Uterus (tissue), 2 donors: Measurements from ENCODE around the gene COL4A2.

Experiments
- POLR2A ChIP-seq, 2 donors: fragments of 450-650 bp; IDR thresholded peaks; one replicate each; pipeline ENCODE4 v1.6.1; 2016; ENCODE audit warnings: antibody characterized with exemption in 2 of 2, mild to moderate bottlenecking in 1 of 2, moderate library complexity in 1 of 2
- TF ChIP-seq, protein P1 (sequence below), 4 experiments: fragments of 200-600 bp in 2 of 4; fragments of 450-650 bp in 2 of 4; sonication (generic) in 2 of 4; IDR thresholded peaks; one replicate each; pipeline ENCODE4 v1.5.1; 2016 to 2019; ENCODE audit warnings: antibody characterized with exemption in 4 of 4, mild to moderate bottlenecking in 2 of 4, moderate library complexity in 1 of 4

DNA sequence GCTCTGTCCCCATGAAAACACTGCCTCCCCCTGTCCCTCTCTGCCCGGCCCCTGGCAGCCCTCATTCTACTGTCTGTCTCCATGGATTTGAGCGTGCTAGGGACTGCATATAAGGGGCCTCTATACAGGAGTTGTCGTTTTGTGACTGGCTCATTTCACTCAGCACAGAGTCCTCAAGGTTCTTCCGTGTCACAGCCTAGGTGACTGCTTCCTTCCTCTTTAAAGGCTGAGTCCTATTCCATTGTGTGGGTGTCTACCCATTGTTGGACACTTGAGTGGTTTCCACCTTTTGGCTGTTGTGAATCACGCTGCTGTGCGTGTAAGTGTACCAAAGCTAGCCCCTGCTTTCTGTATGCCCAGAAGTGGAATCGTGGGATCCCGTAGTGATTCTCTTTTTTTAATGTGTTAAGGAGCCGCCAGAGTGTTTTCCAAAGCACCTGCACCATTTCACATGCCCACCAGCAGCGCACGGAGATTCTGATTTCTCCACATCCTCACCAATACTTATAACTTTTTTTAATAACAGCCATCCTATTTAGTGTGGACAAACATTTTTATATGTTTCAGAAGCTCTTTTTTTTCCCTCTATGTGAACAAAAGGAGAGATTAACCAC lies 116.7 kb downstream of the COL4A2 start:
- TF ChIP-seq, protein P1, sequence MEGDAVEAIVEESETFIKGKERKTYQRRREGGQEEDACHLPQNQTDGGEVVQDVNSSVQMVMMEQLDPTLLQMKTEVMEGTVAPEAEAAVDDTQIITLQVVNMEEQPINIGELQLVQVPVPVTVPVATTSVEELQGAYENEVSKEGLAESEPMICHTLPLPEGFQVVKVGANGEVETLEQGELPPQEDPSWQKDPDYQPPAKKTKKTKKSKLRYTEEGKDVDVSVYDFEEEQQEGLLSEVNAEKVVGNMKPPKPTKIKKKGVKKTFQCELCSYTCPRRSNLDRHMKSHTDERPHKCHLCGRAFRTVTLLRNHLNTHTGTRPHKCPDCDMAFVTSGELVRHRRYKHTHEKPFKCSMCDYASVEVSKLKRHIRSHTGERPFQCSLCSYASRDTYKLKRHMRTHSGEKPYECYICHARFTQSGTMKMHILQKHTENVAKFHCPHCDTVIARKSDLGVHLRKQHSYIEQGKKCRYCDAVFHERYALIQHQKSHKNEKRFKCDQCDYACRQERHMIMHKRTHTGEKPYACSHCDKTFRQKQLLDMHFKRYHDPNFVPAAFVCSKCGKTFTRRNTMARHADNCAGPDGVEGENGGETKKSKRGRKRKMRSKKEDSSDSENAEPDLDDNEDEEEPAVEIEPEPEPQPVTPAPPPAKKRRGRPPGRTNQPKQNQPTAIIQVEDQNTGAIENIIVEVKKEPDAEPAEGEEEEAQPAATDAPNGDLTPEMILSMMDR (IDR thresholded peaks at IDR 0.05) = no peak
- no peak for TF ChIP-seq POLR2A (IDR thresholded peaks at IDR 0.05)
